ENCODE data around the gene TMEM156.

Gene TMEM156

GRCh38 chr4:38949411-38950051, 82.7 kb downstream of the TMEM156 start:
- POLR2A ChIA-PET: no interaction called here
- Histone ChIP-seq H3K36me3 (ENCODE audit: control insufficient read depth in 2 of 2, insufficient read depth in 1 of 2, low read length in 2 of 2) (peaks cover 0 to 3% of the 10 kb centered on the region in 2 experiments; a peak in 1 of 3 replicates), H3K27ac (ENCODE audit: extremely low read depth, low read depth, low read length) (no peak overlapping the region), H3K4me3 (ENCODE audit: low read depth, low read length) (no peak overlapping the region), H3K9me3 (ENCODE audit: control insufficient read depth, insufficient read depth, low read depth, low read length) (no peaks in the 10 kb centered on the region), H3K4me1 (ENCODE audit: control insufficient read depth, insufficient read depth, low read length) (no peaks in the 10 kb centered on the region)
- CTCF ChIA-PET: interaction anchor here (1.3 kb wide), 1 partner anchor 48 kb away, joined by 4 read pairs; no protein-coding TSS in a partner anchor
- TF ChIP-seq ZNF221 (tag by site-specific recombination; IDR thresholded peaks at IDR 0.05; ENCODE audit: borderline replicate concordance) (no peak), ZNF350 (tag by site-specific recombination; IDR thresholded peaks at IDR 0.05) (no peak), ZNF2 (tag by site-specific recombination; IDR thresholded peaks at IDR 0.05) (no peak), ZNF48 (tag by site-specific recombination; IDR thresholded peaks at IDR 0.05) (no peak), IKZF3 (tag by site-specific recombination; IDR thresholded peaks at IDR 0.05) (no peak), ZNF239 (tag by site-specific recombination; IDR thresholded peaks at IDR 0.05) (no peak)

- POLR2A ChIA-PET: no interaction called here
- Histone ChIP-seq H3K9me3 (ENCODE audit: control insufficient read depth, insufficient read depth, low read depth, low read length) (no peaks in the 10 kb centered on the region), H3K36me3 (ENCODE audit: control insufficient read depth in 2 of 2, insufficient read depth in 1 of 2, low read length in 2 of 2) (peaks cover 0 to 6% of the 10 kb centered on the region in 2 experiments; a peak in 1 of 3 replicates), H3K4me1 (ENCODE audit: control insufficient read depth, insufficient read depth, low read length) (no peaks in the 10 kb centered on the region), H3K27ac (ENCODE audit: extremely low read depth, low read depth, low read length) (no peak overlapping the region), H3K4me3 (ENCODE audit: low read depth, low read length) (no peak overlapping the region)
- CTCF ChIA-PET: interaction anchor here (0.7 to 1.3 kb wide), 2 partner anchors 47 to 64 kb away, joined by 3 to 4 read pairs; no protein-coding TSS in a partner anchor
- TF ChIP-seq, protein P1, sequence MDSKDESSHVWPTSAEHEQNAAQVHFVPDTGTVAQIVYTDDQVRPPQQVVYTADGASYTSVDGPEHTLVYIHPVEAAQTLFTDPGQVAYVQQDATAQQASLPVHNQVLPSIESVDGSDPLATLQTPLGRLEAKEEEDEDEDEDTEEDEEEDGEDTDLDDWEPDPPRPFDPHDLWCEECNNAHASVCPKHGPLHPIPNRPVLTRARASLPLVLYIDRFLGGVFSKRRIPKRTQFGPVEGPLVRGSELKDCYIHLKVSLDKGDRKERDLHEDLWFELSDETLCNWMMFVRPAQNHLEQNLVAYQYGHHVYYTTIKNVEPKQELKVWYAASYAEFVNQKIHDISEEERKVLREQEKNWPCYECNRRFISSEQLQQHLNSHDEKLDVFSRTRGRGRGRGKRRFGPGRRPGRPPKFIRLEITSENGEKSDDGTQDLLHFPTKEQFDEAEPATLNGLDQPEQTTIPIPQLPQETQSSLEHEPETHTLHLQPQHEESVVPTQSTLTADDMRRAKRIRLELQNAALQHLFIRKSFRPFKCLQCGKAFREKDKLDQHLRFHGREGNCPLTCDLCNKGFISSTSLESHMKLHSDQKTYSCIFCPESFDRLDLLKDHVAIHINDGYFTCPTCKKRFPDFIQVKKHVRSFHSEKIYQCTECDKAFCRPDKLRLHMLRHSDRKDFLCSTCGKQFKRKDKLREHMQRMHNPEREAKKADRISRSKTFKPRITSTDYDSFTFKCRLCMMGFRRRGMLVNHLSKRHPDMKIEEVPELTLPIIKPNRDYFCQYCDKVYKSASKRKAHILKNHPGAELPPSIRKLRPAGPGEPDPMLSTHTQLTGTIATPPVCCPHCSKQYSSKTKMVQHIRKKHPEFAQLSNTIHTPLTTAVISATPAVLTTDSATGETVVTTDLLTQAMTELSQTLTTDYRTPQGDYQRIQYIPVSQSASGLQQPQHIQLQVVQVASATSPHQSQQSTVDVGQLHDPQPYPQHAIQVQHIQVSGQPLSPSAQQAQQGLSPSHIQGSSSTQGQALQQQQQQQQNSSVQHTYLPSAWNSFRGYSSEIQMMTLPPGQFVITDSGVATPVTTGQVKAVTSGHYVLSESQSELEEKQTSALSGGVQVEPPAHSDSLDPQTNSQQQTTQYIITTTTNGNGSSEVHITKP (tag by site-specific recombination; IDR thresholded peaks at IDR 0.05): no peak
- TF ChIP-seq ZNF148 (tag by site-specific recombination; IDR thresholded peaks at IDR 0.05; ENCODE audit: borderline replicate concordance): no peak
- no peak for TF ChIP-seq TSHZ1 (tag by site-specific recombination; IDR thresholded peaks at IDR 0.05; ENCODE audit: borderline replicate concordance)
- TF ChIP-seq ZFHX2 (tag by site-specific recombination; conservative IDR thresholded peaks at IDR 0.05): no peak
- TF ChIP-seq, protein P2, sequence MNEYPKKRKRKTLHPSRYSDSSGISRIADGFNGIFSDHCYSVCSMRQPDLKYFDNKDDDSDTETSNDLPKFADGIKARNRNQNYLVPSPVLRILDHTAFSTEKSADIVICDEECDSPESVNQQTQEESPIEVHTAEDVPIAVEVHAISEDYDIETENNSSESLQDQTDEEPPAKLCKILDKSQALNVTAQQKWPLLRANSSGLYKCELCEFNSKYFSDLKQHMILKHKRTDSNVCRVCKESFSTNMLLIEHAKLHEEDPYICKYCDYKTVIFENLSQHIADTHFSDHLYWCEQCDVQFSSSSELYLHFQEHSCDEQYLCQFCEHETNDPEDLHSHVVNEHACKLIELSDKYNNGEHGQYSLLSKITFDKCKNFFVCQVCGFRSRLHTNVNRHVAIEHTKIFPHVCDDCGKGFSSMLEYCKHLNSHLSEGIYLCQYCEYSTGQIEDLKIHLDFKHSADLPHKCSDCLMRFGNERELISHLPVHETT (tag by site-specific recombination; IDR thresholded peaks at IDR 0.05): no peak
- TF ChIP-seq MZF1 (tag by site-specific recombination; IDR thresholded peaks at IDR 0.05; ENCODE audit: borderline replicate concordance): no peak
- no peak for TF ChIP-seq ZSCAN16 (tag by site-specific recombination; IDR thresholded peaks at IDR 0.05)
- no peak for TF ChIP-seq ZNF112 (tag by site-specific recombination; IDR thresholded peaks at IDR 0.05)
- TF ChIP-seq EGR2 (tag by site-specific recombination; IDR thresholded peaks at IDR 0.05; ENCODE audit: low read depth): no peak
- TF ChIP-seq ZNF560 (tag by site-specific recombination; IDR thresholded peaks at IDR 0.05; ENCODE audit: borderline replicate concordance): no peak
- TF ChIP-seq ZNF510 (tag by site-specific recombination; IDR thresholded peaks at IDR 0.05; ENCODE audit: insufficient replicate concordance): no peak
- TF ChIP-seq ZBTB6 (tag by site-specific recombination; IDR thresholded peaks at IDR 0.05): no peak
- TF ChIP-seq MEIS1 (CRISPR knock-in tag; IDR thresholded peaks at IDR 0.05; ENCODE audit: borderline replicate concordance): no peak
- TF ChIP-seq ZNF677 (tag by site-specific recombination; IDR thresholded peaks at IDR 0.05): no peak
Observed at GRCh38 chr4:38948551-38948950, 83.7 kb downstream of the TMEM156 start.
